Measurements from ENCODE around the gene LRIG1.

- no peak for TF ChIP-seq CTCF (IDR thresholded peaks at IDR 0.05)
- no peak for TF ChIP-seq SIN3A (IDR thresholded peaks at IDR 0.05; ENCODE audit: borderline replicate concordance, insufficient read depth, low read depth, low read length)
Observed at GRCh38 chr3:66394753-66395249, 106.0 kb downstream of the LRIG1 start.

All from Panc1 (cell line).